GM21786 (cell line): ENCODE measurements around the gene CHMP2A.

ENCODE experiments used
- ATAC-seq: cut with Tn5 transposase; IDR thresholded peaks from one replicate; pipeline ENCODE4 v1.9.1; 2021; ENCODE audit not compliant: unreplicated experiment

Gene CHMP2A

DNA sequence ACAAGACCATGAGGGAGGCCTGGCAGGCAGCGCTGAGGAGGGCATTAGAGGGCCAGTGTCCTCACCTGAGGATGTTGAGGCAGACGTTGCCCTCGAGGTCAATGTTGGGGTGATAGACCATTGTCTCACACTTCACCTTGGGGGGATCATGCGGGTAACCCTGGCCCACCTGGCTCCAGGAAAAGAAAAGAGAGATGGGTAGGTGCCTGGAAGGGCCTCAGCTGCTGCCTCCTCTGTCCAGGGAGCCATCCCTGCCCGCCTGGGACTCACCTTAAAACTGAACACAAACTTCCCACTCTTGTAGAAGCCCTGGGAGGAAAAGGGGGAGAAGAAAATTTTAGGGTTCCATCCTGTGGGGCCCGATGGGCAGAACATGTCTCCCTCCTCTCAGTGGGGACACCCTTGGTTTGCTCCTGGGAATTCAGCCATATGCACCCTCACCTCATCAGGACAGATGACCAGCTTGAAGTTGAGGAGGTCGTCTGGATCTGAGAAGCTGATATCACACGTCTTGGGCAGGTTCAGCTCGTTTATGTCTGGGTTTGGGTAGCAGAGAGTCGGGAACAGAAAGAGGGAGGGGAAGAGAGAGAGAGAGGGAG, 1.8 kb upstream of the CHMP2A start:
- ATAC-seq: no peak

DNA sequence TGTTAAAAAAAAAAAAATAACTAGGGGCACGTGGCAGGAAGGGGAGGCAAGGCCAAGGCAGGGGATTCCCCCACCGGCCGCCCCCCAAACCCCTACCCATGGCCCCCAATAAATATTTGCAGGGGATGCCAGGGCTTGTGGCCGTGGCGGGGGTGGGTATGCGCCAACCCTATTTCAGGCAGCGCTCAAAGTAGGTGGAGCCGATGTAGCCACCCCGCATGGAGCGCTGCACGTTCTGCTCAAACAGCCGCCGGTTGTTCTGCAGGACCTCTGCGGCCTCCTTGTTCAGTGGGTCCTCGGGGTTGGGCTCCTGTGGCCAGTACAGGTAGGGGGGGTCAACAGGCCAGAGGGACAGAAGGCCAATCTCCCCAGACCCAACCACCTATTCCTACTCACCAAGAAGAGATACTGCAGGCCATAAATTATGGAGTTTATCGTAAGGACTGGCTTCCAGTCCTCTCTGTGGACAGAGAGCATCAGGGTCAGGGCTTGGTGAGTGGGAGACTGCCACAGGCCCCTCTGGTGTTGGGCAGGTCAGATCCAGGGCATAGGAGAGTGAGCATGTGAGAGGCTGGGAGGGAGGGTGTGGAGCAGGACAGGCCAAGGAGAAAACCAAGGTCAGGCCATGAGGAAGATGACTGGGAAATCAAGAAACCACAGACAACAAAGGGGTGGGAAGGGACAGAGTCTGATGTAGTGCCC, 1.2 kb upstream of the CHMP2A start:
- ATAC-seq: no peak

DNA sequence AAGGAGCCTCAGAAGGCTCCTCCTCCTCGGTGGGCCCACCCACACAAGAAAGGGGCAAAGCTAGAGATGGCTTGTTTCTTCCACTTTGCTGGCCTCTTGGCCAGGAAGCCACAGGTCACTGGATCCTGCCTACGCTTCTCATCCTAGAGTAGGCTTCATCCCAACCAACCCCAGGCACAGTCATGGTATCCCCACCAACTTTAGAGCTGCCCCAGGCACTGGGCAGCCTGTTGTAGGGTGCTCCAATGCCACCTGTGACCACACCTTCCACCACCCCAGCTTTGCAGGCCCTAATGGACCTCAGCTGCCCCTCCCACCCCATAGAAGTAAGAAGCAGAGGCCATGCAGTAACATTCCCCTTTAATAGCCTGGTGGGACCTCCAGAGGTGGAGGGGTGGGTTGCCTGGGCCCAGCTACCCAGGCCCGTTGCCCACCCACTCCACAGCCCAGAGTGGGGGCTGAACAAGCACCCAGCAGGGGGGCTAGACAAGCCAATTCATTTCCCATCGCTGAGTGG, 522 bp upstream of the CHMP2A start:
- ATAC-seq: no peak

DNA sequence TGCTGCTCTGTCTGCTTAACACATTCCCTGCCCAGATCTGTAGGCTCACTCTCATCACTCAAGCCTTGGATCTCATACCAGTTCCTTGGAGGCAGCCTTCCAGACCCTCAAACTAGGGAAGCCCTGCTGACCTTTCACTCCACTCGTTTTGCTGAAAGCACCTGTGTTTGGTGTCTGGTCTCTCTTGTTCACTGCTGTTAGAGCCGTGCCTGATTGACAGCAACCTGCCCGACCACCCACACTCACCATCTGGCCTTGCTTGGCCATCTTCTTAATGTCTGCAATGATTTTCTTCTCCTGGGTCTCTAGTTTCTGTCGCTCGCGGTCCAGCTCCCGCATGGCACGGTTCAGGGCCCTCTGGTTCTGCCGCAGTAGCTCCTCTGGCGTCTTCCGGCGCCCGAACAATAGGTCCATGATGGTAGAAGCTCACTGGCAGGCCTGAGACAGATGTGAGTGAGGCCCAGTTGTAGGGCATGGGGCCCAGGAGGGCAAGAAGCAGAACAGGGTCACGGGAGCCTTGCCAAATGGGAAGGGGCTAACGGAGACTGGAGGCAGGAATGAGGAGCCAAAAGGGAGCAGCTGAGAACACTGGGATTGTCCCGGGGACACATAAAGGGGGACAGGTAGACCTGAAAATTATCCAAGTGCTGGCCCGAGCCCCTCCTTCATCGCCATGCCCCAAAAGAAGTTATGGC, 959 bp downstream of the CHMP2A start:
- ATAC-seq: no peak

- no peak for ATAC-seq
Observed at GRCh38 chr19:58552655-58553054, 2.2 kb downstream of the CHMP2A start.

- no peak for ATAC-seq
Observed at GRCh38 chr19:58551577-58552471, 3.1 kb downstream of the CHMP2A start.

DNA sequence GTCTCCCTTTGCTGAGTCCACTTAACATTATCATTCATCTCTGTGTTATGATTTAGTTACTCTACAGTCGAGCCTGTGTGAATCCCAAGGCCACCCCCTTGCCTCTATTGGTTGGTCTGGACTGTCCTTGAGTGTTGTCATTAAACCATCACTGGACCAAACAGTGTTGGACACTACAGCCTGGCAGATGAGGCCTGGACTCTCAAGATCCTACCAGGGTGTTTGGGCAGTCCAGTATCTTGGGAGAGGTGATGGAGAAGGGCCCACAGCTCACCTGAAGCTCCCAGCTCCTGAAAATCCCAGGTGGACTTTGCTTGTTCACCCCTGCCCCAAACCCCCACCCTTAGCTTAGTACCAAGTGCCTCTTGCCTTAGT, 3.8 kb downstream of the CHMP2A start:
- ATAC-seq: no peak

DNA sequence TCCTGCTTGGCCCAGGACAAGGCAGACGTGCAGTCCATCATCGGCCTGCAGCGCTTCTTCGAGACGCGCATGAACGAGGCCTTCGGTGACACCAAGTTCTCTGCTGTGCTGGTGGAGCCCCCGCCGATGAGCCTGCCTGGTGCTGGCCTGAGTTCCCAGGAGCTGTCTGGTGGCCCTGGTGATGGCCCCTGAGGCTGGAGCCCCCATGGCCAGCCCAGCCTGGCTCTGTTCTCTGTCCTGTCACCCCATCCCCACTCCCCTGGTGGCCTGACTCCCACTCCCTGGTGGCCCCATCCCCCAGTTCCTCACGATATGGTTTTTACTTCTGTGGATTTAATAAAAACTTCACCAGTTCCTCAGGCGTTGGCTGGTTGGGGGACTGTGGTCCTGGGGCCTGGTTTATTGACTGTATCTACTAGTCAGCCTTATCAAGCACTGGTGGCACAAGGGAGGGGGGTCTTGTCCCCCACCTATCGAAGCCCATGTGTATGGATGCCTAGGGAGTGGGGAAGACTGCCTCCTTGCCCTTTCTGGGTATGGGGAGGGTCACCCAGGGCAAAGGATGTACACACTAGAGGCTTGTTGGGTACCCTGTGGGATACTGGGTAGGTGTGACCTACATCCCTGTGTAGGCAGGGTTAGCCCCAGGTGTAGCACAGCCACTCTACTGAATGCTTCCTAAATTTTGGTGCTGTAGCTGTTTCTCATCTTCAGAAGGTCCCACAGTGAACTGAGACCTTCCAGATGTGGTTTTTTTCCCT, 4.4 kb downstream of the CHMP2A start:
- no peak for ATAC-seq

DNA sequence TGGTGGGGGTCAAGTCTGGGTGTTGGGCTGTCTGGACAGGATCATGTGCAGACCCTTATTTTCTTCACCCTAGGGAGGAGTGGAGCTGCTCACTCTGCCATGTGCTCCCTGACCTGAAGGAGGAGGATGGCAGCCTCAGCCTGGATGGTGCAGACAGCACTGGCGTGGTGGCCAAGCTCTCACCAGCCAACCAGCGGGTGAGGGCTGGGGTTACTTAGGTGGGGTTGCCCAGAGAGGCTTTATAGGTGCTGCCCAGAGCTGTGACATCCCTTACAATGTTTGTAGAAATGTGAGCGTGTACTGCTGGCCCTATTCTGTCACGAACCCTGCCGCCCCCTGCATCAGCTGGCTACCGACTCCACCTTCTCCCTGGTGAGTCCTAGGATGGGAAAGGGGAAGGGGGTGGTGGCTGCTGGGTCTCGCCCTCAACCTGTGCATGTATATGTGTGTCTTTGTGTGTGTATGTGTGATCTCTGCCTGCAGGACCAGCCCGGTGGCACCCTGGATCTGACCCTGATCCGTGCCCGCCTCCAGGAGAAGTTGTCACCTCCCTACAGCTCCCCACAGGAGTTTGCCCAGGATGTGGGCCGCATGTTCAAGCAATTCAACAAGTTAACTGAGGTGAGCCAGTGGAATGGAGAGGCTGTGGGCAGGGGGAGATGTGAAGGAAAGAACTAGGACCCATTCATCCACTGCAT, 5.1 kb downstream of the CHMP2A start:
- no peak for ATAC-seq

- no peak for ATAC-seq
Observed at GRCh38 chr19:58548859-58549663, 5.8 kb downstream of the CHMP2A start.

DNA sequence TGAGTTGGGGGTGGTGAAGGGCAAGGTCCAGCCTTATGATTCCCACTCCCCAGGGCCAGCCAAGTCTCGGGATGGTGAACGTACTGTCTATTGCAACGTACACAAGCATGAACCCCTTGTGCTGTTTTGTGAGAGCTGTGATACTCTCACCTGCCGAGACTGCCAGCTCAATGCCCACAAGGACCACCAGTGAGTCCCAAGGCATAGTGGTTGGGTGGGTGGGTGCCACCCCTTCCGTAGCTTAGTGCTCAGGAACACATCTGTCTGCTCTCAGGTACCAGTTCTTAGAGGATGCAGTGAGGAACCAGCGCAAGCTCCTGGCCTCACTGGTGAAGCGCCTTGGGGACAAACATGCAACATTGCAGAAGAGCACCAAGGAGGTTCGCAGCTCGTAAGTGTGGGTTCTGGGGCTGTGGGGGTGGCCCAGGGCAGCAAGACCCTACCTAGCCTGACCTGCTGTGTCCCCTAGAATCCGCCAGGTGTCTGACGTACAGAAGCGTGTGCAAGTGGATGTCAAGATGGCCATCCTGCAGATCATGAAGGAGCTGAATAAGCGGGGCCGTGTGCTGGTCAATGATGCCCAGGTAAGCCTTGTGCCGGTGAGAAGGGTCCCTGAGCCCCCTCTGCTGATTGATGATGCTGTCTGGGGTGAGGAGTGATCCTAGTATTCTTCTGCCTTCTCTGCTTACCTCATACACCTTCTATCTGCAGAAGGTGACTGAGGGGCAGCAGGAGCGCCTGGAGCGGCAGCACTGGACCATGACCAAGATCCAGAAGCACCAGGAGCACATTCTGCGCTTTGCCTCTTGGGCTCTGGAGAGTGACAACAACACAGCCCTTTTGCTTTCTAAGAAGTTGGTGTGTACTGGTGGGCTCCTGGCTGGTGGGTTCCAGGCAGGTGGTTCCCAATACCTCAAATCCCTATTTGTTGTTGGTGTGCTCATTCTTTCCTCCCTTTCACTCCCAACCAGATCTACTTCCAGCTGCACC, 7.3 kb downstream of the CHMP2A start:
- ATAC-seq: no peak

DNA sequence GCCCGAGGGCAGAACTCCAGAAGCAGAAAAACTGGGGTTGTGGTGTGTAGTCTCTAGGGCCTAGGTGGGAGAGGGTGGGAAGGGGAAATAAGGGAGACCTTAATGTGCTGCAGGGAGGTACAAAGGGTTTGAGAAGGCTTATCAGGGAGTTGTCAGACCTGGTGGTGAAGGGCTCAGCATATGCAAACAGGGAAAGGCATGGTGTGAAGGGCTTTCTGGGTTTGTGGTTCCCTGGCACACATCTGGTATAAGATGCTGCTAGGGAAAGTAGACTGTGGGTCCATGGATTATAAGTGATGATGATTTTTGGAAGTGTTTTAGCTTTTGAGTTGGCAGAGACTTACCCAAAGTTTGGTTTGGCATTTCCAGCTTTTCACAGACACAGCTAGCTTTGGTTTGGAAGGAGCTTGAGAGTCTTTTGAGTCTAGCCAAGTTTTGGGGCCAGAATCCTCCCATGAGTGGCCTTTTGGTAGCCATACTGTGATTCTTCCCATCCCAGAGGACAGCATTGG, 8.8 kb downstream of the CHMP2A start:
- no peak for ATAC-seq

DNA sequence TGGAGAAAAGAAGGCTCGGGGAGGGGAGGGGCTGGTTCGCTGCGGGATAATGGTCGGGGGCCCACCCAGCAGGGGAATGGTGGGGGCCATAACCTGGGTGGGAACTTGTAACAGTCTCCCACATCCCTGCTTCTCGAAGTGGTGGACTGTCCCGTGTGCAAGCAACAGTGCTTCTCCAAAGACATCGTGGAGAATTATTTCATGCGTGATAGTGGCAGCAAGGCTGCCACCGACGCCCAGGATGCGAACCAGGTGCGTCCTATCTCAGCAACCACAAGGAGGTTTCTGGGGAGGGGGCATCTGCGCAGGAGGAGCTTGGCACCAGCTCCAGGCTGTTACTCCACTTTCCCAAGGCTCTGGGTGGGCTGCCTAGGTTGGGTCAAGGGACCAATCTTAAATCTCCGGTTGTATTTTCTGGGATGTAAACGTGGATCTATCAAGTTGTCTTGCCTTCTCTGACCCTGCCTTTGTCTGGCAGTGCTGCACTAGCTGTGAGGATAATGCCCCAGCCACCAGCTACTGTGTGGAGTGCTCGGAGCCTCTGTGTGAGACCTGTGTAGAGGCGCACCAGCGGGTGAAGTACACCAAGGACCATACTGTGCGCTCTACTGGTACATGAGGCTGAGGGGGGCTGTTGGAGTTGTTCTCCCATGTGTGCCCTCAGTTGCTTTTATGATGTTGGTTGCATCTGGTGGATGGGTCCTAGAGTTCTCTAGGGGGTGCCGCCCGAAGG, 9.5 kb downstream of the CHMP2A start:
- ATAC-seq: no peak

DNA sequence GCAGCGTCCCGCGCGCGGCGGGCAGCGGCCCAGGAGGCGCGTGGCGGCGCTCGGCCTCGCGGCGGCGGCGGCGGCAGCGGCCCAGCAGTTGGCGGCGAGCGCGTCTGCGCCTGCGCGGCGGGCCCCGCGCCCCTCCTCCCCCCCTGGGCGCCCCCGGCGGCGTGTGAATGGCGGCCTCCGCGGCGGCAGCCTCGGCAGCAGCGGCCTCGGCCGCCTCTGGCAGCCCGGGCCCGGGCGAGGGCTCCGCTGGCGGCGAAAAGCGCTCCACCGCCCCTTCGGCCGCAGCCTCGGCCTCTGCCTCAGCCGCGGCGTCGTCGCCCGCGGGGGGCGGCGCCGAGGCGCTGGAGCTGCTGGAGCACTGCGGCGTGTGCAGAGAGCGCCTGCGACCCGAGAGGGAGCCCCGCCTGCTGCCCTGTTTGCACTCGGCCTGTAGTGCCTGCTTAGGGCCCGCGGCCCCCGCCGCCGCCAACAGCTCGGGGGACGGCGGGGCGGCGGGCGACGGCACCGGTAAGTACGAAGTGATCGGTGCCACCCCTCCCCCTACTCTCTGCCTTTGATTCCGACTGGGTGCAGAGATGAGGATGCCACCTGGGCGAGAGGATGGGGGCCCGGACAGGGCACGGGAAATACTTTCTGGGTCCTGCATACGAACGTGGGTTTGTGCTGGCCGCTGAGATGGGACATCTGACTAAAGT, 10.2 kb downstream of the CHMP2A start:
- peak; percentile 34 for ATAC-seq

- ATAC-seq: peak; percentile 82
Observed at GRCh38 chr19:58543826-58544590, 10.9 kb downstream of the CHMP2A start, which contains the start of gene TRIM28. Gene TRIM28 (plus strand): TSS chr19:58544064. CDS start chr19:58544758, 694 bp downstream.
